Sigmoid colon (tissue), 4 donors: ENCODE measurements around the gene ST6GALNAC3.

Source experiments
- POLR2AphosphoS5 ChIP-seq, 4 donors: sonication (generic); formaldehyde crosslinking; IDR thresholded peaks; one replicate each; pipeline ENCODE4 v1.6.1; 2017; ENCODE audit warnings: antibody characterized with exemption in 4 of 4
- TF ChIP-seq, protein P1 (sequence below), 4 experiments: fragments of 450-650 bp in 3 of 4; fragments of 200-600 bp in 1 of 4; IDR thresholded peaks; one replicate each; pipeline ENCODE4 v1.5.1; 2016 to 2019; ENCODE audit warnings: antibody characterized with exemption in 4 of 4, mild to moderate bottlenecking in 3 of 4, moderate library complexity in 2 of 4

DNA sequence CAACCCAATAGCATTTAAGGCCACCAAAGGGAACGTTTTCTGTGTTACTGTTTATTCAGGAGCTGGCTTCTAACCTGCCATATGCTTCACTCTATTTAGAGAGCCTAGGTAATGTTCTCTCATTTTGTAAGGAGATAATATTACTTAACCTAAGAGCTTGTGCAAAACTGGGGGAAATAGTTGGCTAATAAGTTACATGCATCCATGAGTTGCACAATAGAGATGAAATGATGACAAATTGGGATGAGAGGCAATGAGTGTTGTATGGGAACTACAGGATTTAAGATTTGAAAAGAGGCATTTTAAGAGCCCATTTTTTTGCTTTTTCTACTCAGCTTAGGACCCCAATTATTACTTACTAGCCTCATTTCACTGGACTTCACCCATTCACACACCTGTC, 151.0 kb downstream of the ST6GALNAC3 start:
- TF ChIP-seq, protein P1, sequence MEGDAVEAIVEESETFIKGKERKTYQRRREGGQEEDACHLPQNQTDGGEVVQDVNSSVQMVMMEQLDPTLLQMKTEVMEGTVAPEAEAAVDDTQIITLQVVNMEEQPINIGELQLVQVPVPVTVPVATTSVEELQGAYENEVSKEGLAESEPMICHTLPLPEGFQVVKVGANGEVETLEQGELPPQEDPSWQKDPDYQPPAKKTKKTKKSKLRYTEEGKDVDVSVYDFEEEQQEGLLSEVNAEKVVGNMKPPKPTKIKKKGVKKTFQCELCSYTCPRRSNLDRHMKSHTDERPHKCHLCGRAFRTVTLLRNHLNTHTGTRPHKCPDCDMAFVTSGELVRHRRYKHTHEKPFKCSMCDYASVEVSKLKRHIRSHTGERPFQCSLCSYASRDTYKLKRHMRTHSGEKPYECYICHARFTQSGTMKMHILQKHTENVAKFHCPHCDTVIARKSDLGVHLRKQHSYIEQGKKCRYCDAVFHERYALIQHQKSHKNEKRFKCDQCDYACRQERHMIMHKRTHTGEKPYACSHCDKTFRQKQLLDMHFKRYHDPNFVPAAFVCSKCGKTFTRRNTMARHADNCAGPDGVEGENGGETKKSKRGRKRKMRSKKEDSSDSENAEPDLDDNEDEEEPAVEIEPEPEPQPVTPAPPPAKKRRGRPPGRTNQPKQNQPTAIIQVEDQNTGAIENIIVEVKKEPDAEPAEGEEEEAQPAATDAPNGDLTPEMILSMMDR (IDR thresholded peaks at IDR 0.05): no peak
- no peak for TF ChIP-seq POLR2AphosphoS5 (IDR thresholded peaks at IDR 0.05)
